IPS-NIHi11 (cell line): Measurements from ENCODE around the gene STAB1.

Experiments
- DNase-seq: peaks from one replicate; pipeline ENCODE4 v3.0.0; 2012; ENCODE audit warnings: mixed read lengths, low spot score

STAB1 gene

GRCh38 chr3:52536369-52537164 is 41.4 kb downstream of the STAB1 start, which contains the start of gene UQCC5:
Gene UQCC5 (plus strand): TSS chr3:52536605. CDS start chr3:52536756, 151 bp downstream.
- peak; percentile 96 for DNase-seq

DNA sequence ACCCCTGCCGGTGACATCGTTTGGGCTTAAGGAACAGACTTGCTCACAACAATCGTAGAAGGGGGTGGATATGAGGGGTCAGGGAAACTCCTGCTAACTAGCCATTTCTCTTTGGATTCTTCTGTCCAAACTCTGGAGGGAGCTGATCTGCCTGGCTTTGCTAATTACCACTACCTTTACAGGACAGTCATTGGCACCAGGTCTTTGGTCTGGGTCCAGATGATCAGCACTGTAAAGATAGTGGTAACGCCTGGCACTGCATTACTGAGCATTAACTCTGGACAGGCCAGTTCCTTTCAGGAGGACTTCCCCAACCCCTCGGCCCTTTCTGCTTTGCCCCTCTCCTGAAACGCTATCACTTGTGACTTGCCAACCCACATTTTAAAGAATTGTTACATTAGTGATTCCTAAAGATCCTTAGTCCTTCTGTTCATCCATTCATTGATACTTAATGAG is 42.1 kb downstream of the STAB1 start:
- DNase-seq = no peak

DNA sequence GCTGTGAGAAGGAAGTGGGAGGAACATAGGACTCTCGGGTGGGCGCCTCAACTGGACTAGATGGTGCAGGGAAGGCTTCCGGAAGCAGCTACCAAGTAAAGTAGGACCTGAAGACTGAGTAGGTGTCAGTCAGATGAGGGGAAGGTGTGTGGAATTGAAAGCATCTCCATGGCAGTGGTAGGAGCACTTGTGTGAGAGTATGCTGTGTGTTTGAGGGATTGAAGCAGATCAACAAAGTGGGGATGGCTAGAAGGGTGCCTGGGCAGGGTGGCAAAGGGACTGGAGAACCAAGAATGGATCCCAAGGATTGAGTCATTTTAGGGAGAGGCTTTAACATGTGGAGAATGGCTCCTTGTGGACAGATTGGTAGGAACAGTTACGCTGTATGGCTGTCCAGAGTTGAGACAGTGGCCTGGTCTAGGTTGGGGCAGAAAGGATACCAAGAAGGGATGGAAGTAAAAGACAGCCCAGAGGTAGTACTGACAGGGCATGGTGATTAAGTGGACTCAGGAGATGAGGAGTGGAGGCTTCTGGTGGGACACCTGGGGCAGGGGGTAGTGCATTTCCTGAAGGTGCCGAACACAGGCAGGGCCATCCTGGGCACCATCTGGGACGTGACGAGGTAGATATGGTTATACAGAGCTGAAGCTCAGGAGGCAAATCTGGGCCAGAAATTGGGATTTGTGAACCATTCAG is 42.7 kb downstream of the STAB1 start:
- DNase-seq = no peak

- no peak for DNase-seq
These were observed 44.0 kb downstream of the STAB1 start for GRCh38 chr3:52539010-52539653.

DNA sequence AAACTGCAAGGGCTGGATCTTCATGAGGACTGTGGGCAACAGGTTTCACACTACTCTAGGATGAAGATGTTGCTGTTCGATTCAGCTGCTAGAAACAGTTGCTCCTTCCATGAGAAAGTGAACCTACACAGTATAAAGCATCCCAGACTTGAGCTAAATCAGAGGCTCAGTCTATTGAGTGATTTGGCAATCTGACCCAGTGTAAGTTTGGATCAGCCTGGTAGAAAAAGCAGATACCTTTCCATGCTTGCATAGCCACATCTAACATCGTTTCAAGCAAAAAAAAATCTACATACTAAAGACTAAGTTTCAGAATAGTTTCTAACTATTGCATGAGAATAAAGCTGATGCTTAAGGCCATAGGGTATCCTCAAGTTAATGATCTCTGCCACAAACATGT is 45.9 kb downstream of the STAB1 start:
- no peak for DNase-seq

- DNase-seq = no peak
These were observed 49.8 kb downstream of the STAB1 start for GRCh38 chr3:52544937-52545336.

GRCh38 chr3:52546111-52546901 is 51.2 kb downstream of the STAB1 start:
- DNase-seq = no peak

DNA sequence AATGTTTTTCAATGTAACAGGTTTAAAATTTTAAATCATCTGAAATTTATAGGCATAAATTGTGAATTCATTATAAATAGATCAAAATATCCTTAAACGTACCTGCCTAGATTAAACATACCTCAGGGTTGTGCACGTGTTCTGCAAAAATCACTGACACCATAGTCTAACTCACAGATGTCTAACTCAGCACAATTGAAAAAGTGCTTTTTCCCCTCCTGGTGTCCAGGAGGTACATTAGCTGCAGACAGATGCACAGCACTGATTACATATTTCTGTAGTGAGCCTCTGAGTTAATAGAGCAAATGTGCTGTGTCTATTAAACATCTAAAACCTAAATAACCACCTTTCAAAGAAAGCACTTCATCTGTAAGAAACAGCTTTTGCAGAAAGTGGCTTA is 52.0 kb downstream of the STAB1 start:
- no peak for DNase-seq

GRCh38 chr3:52551118-52551517 is 56.0 kb downstream of the STAB1 start:
- no peak for DNase-seq

DNA sequence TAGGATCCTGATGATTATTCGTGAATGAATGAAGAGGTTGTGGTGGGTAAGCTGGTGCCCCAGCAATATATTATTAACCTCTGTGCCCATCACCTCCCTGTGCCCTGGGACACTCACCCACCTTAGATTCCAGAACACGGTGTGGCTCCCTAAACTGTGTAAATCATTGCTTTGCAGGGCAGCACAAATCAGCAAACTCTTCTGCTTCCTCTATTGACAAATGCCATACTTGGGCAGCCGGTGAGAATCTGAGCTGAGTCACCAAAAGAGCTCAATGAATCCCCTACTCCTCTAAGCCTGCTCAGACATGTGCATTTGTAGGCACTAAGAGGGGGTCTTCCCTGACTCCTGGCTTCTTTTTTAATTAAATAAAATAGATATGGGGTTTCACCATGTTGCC is 57.0 kb downstream of the STAB1 start:
- DNase-seq = no peak

GRCh38 chr3:52554026-52554755 is 59.1 kb downstream of the STAB1 start:
- DNase-seq = no peak

- no peak for DNase-seq
These were observed 59.9 kb downstream of the STAB1 start for GRCh38 chr3:52555056-52555455.

DNA sequence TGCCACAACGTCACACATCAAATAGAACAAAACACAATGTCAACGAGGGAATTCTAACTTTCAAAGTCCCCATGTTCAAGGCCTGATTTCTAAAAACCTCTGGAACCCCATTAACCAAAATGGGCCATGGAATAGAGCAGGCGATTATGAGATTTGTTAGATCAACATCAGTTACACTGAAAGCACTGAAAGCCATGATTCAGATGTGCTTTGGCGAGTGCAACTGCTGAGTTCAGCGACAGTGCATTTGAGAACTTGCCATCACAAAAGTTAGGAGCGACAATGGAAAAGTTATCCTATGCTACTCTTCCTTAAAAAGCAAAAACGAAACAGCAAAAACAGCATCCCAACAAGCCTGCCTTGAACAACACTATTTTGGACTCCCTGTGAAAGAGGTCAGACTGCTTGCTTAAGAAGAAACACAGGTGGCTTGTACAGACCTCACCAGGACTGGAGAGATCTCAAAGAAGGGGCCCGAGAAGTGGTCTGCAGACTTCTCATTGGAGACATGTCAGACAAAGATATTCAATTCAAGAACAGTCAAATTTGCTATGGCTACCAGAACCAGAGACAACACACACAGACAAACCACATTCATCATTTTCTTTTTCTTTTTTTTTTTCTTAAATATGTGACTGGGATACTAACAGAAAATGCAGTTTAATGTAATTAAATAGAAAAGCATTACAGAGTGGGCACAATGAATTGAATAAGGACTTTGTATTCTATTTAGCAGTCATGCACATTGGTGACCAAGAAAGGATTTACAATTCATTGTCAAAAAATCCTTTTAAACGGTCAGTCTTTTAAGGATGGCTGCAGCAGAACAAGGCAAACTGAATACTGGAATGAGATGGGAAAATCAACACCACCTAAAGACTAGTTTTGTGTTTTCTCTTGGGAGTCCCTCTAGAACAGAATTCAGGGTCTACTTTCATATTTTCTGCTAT is 62.1 kb downstream of the STAB1 start:
- no peak for DNase-seq

DNA sequence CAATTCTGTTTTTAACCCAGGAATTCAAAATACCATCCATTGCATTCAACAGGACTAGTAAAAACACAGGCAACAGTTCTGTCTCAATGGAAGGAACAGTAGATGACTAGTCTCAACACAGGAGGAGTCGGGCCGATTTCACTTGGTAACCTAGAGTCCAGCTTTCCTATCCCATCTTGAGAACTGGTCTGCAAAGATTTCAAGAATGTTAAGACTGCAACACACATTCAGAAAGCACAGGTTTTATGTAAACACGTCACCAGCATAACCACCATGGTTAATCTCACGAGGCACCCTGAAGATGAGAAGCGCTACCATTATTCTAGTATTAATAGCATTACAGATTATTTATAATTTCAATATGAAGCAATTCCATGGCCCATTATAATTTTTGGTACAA is 63.3 kb downstream of the STAB1 start:
- DNase-seq = no peak

GRCh38 chr3:52561028-52561747 is 66.0 kb downstream of the STAB1 start:
- DNase-seq = no peak

DNA sequence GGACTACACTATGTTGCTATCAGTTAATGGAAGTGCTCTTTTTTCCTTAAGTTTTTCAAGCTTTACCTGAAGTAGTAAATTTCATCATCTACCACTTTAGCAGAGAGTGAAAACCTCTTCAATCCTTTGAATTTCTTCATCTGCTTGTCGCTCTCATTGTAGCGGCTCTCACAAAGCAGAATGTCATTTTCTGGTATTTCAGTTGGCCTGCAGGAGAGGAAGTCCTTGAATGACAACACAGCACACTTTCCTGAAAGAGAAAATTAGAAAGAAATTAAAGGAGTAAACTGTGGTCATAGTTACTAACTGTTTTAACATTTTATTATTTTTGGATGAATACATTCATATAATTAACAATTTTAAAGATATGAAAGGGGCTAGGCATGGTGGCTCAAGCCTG is 68.8 kb downstream of the STAB1 start:
- DNase-seq = no peak

- no peak for DNase-seq
These were observed 72.9 kb downstream of the STAB1 start for GRCh38 chr3:52568069-52568468.

DNA sequence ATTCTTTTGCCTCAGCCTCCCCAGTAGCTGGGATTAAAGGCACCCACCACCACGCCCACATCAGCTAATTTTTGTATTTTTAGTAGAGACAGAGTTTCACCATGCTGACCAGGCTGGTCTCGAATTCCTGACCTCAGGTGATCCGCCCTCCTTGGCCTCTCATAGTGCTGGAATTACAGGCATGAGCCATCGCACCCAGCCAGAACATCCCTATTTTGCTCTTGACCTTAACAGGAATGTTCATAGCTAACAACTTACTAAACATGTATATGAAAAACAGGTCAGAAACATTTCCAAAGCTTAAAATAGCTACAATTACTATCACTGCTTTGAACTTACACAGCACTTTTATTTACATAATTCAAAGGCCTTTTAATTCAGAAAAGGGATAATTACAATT is 74.9 kb downstream of the STAB1 start:
- DNase-seq = no peak

GRCh38 chr3:52572221-52572620 is 77.1 kb downstream of the STAB1 start:
- no peak for DNase-seq
